Measurements from ENCODE around the gene APP.

The APP gene

DNA sequence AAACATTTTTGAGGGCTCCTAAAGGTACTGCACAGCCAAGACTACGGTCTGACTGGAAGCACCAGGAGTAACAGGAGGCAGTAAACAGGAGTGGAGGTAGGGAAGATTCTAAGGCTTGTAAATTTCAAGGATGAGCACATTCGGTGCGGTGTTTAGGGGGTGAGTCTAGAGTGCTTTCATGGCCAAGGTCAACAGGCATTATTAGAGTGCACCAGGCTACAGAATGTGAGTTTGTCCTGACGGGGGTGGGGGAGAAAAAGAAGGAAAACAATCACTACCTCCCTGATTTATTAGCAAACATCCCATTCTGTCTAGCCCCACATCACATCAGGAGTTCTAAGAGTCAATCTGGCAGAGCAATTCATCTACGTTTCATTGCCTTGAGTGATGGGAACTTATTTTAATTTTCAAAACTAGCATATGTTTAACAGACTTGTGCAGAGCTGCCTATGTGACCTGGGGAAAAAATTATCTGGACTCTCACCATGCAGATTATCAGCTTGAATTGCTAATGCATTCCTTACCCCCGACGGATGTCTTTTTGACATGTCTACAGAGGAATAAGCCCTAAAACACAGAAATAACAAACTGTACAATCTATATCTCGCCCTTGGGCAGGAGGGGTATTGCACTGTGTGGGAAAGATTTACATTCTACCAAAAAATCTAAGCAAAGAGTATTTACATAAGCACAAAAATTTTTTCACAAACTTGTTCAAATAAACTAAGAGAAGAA lies 45.0 kb downstream of the APP start:
- DNase-seq, result no peak

DNA sequence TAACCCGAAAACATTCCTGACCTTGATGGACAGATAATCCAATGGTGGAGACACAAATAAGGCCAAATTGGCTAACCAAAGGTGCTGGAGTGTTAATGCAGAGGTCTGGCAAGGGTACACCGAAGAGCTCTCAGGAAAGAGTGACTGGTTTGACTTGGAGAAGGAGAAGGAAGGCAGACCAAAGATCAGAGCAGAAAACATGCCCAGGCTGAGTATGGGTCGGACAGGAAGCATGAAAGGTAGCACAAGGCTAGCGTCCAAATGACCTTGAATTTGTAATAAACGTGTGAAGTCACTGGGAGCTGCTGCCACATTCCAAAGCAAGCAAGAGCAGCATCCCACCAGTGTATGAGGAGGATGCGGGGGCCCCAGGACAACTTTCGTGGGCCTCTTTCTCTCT lies 45.7 kb downstream of the APP start:
- no peak for DNase-seq

DNA sequence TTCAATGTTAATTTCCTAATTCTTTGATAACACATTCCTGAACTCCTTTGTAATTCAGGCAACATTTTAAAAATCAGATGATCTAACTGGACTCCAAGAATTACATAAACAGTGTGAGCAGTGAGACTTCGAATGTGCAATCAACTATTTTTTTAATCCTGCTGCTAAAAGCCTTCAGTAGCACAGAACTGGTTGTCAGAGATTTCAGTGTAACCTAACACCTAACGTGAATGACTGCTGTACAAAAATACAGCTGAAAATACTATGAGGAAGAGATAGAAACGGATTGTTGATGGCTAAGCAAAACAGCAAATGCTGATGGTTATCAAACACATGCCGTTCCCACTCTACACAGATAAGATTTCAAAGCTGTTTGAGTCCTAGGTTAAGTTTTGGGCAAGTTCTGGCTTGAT lies 46.1 kb downstream of the APP start:
- no peak for DNase-seq

DNA sequence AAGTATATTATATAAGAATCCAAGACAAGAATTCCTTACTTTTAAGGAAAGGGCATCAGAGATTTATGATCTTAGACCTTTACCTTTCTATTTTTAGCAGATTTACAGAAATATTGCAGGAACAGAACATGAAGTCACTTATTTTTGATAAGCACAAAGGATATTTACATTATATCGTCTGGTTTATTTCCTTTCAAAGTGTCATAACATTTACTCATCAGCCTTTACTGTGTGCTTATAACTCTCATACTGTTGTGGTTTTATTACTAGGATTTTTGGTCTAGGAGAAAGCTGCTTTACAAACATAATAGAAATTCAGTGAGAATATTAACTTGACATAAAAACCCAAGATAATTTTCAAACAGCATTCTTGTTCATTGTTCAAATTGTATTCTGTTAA lies 47.6 kb downstream of the APP start:
- no peak for DNase-seq

DNA sequence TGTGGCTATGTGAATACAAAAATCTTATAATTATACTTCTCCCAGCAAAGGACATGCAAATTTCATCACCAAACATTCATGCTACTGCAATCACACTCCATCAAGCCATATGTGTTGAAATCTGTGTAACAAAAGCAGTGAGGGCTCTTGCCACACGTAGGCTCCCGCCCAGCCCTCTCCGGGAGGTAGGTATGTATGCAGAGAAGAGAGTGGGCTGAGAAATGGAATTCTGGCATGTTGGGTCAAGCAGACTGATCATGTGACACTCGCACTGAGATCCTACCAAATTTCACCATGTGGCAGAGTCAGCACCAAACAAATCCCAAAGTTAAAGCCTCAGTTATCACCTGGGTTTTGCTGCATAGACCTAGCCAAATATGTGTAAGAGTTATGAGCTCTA lies 49.7 kb downstream of the APP start:
- DNase-seq, result no peak

DNA sequence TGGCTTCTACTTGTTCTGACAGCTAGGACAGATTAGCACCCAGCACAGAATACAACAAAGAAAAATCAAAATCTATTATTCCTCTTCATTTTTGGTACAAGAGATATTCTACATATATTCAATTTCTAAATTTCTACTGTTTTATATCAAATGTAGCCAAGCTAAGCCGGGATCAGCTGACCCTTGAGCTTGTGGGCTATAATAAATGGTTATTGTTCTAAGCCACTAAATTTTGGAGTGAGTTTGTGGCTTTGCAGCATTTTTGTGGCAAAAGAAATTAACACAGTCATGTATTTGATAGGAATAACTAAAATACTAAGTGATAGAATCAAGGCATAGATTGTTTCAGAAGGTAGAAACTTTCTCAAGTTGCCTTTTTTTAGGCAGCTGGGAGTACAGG lies 50.7 kb downstream of the APP start:
- no peak for DNase-seq

DNA sequence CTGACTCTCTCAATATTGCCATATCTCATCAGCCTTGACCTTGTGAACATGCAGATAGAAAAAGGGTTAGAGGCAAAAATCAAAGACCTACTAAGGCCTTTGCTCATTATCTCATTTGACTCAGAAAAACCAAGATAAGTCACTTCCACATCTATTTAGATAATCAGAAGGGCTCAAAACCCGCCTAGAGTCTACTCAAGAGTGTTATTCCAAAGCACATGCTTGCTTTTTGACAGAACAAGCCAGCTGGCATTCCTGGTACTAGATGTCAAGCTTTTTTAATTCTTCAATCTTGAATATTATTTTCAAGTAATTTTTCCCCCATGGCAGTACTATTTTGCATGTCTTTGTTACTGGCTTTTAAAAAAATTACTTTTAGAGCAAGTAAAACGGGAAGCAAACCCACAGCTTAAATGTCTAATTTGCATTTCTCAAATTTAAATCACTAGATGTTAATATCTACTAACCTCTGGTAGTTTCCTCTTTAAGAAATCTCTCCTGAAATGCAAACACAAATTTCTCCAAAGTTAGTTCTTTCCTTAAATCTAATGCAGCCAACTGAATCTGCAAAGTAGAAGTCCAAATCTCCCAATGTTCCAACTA lies 51.5 kb downstream of the APP start:
- DNase-seq, result no peak

DNA sequence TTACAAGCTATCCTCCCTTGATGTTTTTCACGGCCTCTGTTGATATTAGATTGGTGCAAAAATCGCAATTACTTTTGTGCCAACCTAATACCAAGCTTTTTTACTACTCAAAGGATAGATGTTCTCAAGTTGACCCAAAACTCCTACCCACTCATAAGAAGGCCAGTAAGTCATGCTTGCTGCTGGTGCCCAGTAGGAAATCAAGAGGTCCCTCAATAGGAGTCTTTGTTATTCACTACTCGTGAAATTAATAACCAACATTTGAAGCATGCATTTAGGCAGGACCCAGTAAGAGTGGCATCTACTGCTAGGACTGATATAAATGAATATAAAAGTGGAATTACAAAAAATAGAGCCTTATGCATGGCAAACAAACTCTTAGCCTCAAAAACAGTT lies 52.6 kb downstream of the APP start:
- no peak for DNase-seq

DNA sequence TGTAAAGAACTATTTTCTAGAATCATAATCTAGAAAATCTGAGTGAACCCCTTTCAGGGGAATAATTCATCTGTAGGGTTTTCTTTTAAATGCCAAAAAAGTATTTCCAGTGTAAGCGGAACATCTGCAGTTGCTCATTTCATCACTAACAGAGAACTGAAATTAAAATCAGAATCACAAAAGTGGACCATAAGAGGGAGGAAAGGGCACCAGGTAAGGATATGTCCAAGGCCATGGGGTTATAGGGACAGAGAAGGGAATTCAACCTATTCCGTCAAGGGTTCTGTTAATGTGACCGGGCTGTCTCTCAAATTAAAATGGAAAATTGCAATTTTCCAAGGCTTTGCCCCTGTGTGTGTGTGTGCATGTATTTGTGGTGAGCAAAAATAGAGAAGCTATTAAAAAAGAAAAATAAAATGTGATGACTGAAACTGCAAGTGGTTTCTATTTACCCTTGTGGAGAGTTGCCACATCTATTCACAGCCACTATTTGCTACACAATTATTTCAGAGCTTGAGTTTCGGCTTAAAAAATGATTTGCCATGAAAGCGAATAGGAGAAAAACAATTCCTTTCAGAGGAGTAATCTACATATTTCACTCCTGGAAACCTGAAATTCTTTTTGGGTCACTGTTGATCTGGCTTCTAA lies 53.1 kb downstream of the APP start:
- no peak for DNase-seq

DNA sequence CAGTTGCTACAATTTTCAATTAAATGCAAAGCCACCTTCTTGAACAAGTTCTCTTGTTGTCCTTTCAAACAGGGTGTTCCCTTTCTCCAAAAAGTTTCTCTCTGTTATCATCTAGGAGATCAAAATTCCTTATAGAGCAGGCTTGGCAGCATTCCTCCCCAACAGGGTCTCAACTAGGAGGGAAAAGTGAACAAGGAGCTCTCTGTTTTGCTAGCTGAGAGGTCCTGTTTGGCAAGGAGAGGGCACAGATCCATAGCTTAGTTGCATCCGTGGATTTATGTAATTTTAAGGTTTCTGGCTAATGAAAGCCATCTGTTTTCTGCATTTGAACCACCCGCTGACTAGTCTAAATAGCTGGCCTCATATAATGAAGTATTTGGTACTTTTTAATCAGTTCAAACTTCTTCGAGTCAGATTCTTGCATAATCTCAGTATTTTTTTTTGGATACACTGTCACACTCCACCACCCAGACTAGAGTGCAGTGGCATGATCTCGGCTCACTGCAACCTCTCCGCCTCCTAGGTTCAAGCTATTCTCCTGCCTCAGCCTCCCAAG lies 54.0 kb downstream of the APP start:
- DNase-seq, result no peak

DNA sequence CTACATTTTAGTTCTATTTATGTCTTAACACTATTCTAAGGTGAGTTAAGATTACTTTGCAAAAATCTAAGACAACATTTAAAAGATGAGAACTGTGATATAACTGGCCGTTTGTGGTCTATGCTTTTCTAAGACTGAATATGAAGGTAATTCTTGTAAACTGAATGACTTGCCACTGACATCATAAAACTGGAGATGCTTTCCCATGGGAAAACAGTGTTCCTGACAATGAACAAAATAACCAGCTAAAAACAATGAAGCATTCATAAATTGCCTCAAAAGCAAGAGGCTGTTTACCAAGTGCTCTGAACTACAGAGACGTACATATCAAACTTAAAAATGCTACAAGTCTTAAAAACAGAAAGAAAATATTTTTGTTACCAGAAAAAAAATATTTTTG lies 54.7 kb downstream of the APP start:
- DNase-seq, result no peak

DNA sequence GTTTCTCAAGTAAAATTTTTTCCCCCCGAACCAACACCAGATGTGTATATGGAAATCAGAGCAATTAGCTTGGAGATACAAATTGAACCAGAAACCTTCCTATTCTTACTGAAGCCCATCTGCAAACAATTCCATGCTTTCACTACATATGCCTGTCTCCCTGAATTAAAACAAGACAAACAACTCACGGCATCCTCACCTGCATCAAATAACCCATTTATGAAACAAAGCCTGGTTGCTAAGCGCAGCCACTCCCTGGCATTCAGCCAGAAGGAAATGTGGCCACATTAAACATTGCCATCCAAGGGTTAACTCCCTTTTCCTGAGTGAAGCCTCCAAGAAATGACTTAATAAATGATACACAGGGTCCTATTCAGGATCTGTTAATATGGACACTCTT lies 55.3 kb downstream of the APP start:
- DNase-seq, result no peak

DNA sequence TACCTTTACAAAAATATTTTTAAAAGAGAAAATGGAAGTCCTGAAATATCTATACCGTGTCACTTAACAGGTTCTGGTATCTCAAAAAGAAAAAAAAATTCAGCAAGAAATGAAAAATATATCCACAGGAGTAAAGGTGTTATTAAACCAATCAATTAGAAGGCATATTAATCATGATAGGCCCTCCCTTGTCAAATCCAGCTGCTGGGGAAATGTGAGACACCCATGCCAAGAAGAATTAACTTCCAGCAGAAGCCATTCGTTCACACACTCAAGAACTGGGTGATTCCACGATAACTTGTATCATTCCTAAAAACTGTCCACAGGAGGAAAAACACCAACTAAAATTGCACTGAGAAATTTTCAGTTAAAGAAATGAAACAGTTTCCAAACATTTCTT lies 57.6 kb downstream of the APP start:
- no peak for DNase-seq

DNA sequence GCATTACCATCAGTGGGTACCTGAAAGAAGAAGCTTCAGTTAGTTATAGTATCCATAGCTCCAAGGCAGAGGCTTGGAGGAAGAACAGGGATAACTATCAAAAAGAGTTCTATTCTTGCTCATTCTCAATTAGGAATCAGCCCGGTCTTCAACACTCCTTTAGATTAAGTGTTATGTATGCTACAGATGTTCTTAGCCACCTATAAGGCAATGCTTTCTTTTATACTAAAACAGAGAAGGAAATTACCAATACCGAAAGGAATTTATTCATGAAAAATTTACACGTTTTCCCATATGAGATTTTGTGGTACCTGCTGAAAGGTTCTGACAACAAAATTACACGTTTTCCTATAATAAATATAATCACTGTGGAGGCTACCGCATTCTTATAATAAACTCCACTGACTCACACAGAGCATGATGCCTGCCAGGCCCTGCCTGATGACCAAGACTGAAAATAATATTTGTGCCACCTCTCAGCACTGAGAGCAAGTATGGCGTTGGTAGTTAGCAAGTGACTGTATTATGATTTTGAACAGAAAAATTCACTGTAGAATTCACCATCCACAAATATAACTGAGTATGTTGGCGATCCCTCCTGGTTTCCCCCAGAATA lies 58.3 kb downstream of the APP start:
- DNase-seq, result no peak

DNA sequence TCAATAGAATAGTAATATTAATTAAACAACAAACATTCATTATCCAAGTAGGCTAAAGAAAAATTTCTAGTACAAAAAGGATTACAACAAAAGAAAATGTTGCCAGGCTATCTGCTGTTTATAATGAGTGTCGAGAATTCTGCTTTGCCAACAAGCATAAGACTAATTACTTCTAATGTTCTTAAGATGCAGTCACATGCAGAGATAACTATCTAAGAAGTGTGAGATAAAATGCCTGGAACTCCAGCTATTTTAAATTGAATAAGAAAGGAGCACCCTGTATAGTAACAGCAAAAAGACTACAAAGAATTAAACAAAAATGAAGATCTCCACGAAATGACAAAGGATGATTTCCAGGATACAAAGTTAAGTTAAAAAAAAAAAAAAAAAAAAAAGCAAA lies 59.9 kb downstream of the APP start:
- no peak for DNase-seq

DNA sequence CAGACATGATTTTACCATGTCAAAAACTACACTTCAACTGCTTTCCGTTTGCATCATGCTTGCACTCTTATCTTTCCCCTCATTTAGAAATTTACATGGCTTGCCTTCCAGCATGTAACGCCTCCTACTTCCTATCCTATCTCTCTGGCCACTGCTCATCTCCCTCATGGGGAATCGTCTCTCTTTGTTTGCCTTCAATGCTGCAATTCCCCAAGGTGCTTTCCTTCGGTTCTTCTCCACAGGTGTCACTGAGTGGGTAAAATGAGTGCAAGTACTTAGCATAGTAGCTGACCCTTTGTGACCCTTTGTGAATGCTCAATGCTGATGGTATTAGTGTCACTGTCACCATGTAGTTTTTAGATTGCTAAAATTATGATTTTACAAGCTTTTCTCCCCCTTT lies 63.1 kb downstream of the APP start:
- no peak for DNase-seq

DNA sequence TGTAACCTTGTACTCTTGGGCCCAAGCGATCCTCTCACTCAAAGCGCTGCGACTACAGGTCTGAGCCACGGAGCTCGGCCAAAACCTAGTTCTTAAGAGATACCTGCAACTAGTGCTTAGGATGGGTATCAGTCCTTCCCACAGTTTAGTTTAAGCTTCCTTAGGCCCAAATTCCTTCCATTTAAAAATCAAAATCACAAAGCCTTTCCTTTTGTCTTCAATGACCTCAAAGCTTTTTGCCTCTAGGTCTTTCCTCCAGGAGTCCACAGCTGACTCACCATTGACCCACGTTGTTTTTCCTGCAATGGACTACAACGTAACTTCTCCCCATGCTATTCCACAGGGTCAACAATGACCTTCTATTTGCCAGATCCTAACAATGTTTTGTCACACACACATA lies 64.0 kb downstream of the APP start:
- DNase-seq, result no peak

DNA sequence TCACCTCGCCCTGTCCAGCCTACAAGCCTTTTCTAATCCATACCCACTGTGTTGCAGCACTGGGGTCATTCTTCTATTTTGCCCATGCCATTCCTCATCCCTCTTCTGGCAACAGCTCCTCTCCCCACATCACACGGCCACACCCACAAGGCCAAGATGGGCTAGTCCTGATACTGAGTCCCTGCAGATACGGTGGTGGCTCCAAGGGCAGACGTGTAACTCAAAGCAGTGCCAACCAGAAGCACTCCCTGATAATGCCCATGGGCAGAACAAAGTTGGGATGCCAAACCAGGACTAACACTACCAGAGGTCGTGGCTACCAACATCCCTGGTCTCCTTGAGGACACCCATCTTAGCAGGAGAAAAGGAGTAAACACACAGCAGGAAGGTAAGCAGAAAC lies 64.8 kb downstream of the APP start:
- no peak for DNase-seq

DNA sequence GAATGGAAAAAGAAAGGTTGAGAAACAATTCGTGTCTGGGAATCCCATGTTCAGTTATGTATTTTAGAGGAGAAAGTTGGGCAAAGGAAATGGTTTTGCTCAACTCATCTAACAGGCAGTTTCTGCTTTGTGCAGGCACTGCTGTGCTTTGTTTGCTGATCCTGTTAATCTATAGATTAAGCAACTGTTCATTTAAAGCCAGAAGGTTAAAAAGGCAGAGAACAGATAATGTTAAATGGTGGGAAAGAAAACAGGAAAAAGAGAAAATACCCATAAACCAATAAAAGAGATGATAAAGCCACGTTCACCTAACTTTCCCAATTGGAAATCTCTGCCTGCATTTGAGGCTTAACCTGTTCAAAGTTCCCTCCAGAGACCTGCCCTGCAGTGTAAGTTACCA lies 70.0 kb downstream of the APP start:
- DNase-seq, result no peak

DNA sequence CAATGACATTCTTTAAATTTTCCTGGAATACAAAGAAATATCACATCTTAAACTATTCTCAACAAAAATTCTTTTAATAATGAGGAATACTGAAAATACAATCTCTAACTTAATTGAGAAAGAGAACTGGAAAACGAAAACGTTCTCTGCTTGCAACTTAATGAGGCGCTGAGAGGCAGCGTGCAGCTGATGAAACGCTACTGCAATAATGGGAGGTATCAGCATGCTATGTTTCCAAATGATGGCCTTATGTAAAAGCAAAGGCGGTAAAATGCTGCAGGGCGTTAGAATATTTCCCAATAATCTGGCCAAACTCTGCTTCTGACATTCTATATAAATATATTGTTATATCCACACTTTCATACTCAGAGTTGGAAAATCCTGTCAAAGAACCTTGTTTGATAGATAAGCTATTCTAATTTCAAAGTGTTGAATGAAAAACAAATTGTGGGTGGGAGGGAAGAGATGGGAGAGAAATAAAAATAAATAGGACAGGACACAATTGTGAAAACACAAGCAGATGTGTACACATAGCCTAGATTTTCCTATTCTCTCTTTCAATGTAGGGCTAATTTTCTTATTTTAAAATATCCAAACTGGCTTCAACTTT lies 70.9 kb downstream of the APP start:
- DNase-seq, result no peak

DNA sequence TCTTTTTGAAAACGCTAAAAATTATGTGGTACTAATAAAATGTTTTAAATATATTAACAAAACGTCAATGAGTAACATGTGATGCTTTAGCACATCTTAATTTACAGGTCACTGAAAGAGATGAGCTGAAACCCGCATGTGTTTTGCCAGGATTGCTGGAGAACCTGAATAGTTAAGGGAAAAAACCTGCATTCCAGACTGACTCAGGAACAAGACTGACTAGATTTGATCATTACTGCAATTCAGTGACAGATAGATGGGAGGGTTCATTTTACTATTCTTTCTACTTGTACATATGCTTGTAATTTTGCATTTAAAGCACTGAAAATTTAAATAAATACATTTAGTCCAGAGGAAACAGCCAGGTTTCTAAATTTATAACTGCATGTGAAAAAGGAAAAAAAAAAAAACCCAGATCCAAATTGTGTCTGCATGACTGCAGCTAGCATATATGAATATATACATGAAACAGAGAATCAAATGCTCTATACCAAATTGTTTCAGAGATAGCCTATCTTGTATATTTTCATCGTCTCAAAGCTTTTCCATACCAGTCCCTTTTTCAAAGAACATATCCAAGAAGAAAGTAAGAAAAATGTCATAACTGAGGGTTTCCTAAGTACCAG lies 71.7 kb downstream of the APP start:
- no peak for DNase-seq

DNA sequence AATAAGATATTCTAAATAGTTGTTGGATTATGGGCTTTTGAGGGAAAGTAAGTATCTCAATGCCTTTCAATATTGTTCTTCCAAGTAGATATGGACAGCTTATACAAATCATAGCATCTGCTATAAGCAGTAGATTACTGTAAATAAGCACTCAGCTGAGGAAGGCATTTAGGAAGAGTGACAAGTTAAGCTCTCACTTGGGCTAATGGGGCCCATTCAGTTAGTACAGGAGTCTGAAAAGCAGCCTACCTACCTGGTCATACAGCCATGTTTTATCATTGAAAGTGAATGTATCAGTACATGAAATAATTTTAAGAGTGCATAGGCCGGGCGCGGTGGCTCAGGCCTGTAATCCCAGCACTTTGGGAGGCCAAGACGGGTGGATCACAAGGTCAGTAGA lies 73.1 kb downstream of the APP start:
- DNase-seq, result no peak
